Ishikawa (cell line): Measurements from ENCODE around the gene LCP1.

Experiments
- CEBPB ChIP-seq: IDR thresholded peaks from 2 replicates; pipeline ENCODE4 v1.6.1; 2012
- CREB1 ChIP-seq: IDR thresholded peaks from 2 replicates; pipeline ENCODE4 v1.6.1; 2012; ENCODE audit warnings: low read depth
- EGR1 ChIP-seq: IDR thresholded peaks from 2 replicates; pipeline ENCODE4 v1.6.1; 2012
- EP300 ChIP-seq: IDR thresholded peaks from 2 replicates; pipeline ENCODE4 v1.6.1; 2012; ENCODE audit warnings: borderline replicate concordance
- FOXM1 ChIP-seq: IDR thresholded peaks from 2 replicates; pipeline ENCODE4 v1.6.1; 2012; ENCODE audit warnings: low read depth, borderline replicate concordance
- MAX ChIP-seq: IDR thresholded peaks from 2 replicates; pipeline ENCODE4 v1.6.1; 2012
- NFIC ChIP-seq: IDR thresholded peaks from 2 replicates; pipeline ENCODE4 v1.6.1; 2012
- RAD21 ChIP-seq: IDR thresholded peaks from 2 replicates; pipeline ENCODE4 v1.6.1; 2012; ENCODE audit warnings: low read depth
- REST ChIP-seq: IDR thresholded peaks from 2 replicates; pipeline ENCODE4 v1.6.1; 2012; ENCODE audit warnings: low read depth, mild to moderate bottlenecking
- TAF1 ChIP-seq: IDR thresholded peaks from 2 replicates; pipeline ENCODE4 v1.6.1; 2012; ENCODE audit warnings: low read depth, mild to moderate bottlenecking
- TCF12 ChIP-seq: IDR thresholded peaks from 2 replicates; pipeline ENCODE4 v1.6.1; 2012; ENCODE audit warnings: low read depth
- TEAD4 ChIP-seq: IDR thresholded peaks from 2 replicates; pipeline ENCODE4 v1.6.1; 2012
- USF1 ChIP-seq: IDR thresholded peaks from 2 replicates; pipeline ENCODE4 v1.6.1; 2012
- YY1 ChIP-seq: IDR thresholded peaks from 2 replicates; pipeline ENCODE4 v1.6.1; 2012; ENCODE audit warnings: low read depth
- ZBTB7A ChIP-seq: IDR thresholded peaks from 2 replicates; pipeline ENCODE4 v1.6.1; 2012; ENCODE audit warnings: low read depth

Gene LCP1

GRCh38 chr13:46169758-46170157, 12.2 kb downstream of the LCP1 start:
- TF ChIP-seq ZBTB7A = no peak
- TF ChIP-seq CREB1 = no peak
- no peak for TF ChIP-seq REST
- no peak for TF ChIP-seq RAD21
- no peak for TF ChIP-seq NFIC
- no peak for TF ChIP-seq TEAD4
- no peak for TF ChIP-seq TCF12
- TF ChIP-seq EP300 = no peak
- no peak for TF ChIP-seq MAX
- TF ChIP-seq TAF1 = no peak
- no peak for TF ChIP-seq CEBPB
- no peak for TF ChIP-seq YY1
- TF ChIP-seq USF1 = no peak
- TF ChIP-seq FOXM1 = no peak

GRCh38 chr13:46168783-46169182, 13.2 kb downstream of the LCP1 start:
- no peak for TF ChIP-seq YY1
- TF ChIP-seq CEBPB = no peak
- TF ChIP-seq MAX = no peak
- no peak for TF ChIP-seq TCF12
- no peak for TF ChIP-seq RAD21
- TF ChIP-seq TEAD4 = no peak
- no peak for TF ChIP-seq FOXM1
- TF ChIP-seq EP300 = no peak
- no peak for TF ChIP-seq EGR1
- no peak for TF ChIP-seq USF1
- no peak for TF ChIP-seq ZBTB7A
- TF ChIP-seq REST = no peak
- TF ChIP-seq CREB1 = no peak
- no peak for TF ChIP-seq TAF1
- no peak for TF ChIP-seq NFIC

GRCh38 chr13:46168341-46168740, 13.6 kb downstream of the LCP1 start:
- TF ChIP-seq NFIC = no peak
- TF ChIP-seq FOXM1 = no peak
- no peak for TF ChIP-seq EGR1
- no peak for TF ChIP-seq MAX
- no peak for TF ChIP-seq RAD21
- no peak for TF ChIP-seq TAF1
- no peak for TF ChIP-seq TCF12
- no peak for TF ChIP-seq TEAD4
- no peak for TF ChIP-seq USF1

GRCh38 chr13:46166947-46167610, 14.9 kb downstream of the LCP1 start:
- TF ChIP-seq NFIC = no peak
- TF ChIP-seq TEAD4 = no peak
- no peak for TF ChIP-seq EP300
- TF ChIP-seq TCF12 = no peak
- no peak for TF ChIP-seq MAX
- no peak for TF ChIP-seq CREB1
- no peak for TF ChIP-seq CEBPB
- TF ChIP-seq TAF1 = no peak
- TF ChIP-seq EGR1 = no peak
- no peak for TF ChIP-seq FOXM1
- no peak for TF ChIP-seq YY1
- TF ChIP-seq USF1 = no peak

- TF ChIP-seq TEAD4 (no peak), REST (no peak), MAX (no peak), FOXM1 (no peak), CREB1 (no peak), NFIC (no peak), ZBTB7A (no peak), YY1 (no peak), USF1 (no peak), EGR1 (no peak), CEBPB (no peak), RAD21 (no peak), EP300 (no peak), TAF1 (no peak), TCF12 (no peak)
Observed at GRCh38 chr13:46166224-46166584, 15.8 kb downstream of the LCP1 start.
